ENCODE results near the gene SURF1. TPM values are rescaled to one million over a fixed set of nuclear protein-coding genes. Genes with fewer than 3 reads are reported as not detected.

SURF1 gene
- total RNA-seq, 1 experiment from 2014 or later = 71.7 TPM

DNA sequence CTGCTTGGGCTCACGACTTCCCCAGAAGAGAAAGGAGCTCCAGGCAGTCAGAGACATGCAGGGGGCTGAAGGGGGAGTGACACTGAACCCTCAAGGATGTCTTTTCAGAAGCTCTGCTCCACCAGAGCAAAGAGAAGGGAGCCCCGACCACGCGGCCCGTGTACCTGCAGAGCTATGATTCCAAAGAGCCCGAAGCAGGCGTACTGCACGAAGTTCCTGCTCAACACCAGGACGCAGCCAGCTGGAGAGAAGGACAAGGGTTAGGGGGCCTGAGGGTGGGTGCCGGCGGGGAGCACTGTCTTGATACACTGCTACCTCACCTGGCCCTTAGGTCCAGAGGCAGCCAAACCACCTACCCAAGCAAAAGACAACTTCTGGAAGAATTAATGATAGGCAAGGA, 10.1 kb upstream of the SURF1 start (continued):
- TF ChIP-seq, protein P1, sequence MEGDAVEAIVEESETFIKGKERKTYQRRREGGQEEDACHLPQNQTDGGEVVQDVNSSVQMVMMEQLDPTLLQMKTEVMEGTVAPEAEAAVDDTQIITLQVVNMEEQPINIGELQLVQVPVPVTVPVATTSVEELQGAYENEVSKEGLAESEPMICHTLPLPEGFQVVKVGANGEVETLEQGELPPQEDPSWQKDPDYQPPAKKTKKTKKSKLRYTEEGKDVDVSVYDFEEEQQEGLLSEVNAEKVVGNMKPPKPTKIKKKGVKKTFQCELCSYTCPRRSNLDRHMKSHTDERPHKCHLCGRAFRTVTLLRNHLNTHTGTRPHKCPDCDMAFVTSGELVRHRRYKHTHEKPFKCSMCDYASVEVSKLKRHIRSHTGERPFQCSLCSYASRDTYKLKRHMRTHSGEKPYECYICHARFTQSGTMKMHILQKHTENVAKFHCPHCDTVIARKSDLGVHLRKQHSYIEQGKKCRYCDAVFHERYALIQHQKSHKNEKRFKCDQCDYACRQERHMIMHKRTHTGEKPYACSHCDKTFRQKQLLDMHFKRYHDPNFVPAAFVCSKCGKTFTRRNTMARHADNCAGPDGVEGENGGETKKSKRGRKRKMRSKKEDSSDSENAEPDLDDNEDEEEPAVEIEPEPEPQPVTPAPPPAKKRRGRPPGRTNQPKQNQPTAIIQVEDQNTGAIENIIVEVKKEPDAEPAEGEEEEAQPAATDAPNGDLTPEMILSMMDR (IDR thresholded peaks at IDR 0.05 in 2 of 3, conservative IDR thresholded peaks at IDR 0.05 in 1 of 3; ENCODE audit: borderline replicate concordance in 1 of 3, insufficient read depth in 1 of 3, low read depth in 2 of 3, low read length in 2 of 3) = no peak
- TF ChIP-seq SP1 (IDR thresholded peaks at IDR 0.05; ENCODE audit: low read depth) (no peak), POLR2AphosphoS5 (IDR thresholded peaks at IDR 0.05; ENCODE audit: low read depth, low read length) (no peak), EZH2 (IDR thresholded peaks at IDR 0.05) (no peak), YY1 (IDR thresholded peaks at IDR 0.05; ENCODE audit: extremely low read depth, insufficient replicate concordance, low read depth, low read length) (no peak)
- TF ChIP-seq, protein P2, sequence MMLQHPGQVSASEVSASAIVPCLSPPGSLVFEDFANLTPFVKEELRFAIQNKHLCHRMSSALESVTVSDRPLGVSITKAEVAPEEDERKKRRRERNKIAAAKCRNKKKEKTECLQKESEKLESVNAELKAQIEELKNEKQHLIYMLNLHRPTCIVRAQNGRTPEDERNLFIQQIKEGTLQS (IDR thresholded peaks at IDR 0.05) = no peak

DNA sequence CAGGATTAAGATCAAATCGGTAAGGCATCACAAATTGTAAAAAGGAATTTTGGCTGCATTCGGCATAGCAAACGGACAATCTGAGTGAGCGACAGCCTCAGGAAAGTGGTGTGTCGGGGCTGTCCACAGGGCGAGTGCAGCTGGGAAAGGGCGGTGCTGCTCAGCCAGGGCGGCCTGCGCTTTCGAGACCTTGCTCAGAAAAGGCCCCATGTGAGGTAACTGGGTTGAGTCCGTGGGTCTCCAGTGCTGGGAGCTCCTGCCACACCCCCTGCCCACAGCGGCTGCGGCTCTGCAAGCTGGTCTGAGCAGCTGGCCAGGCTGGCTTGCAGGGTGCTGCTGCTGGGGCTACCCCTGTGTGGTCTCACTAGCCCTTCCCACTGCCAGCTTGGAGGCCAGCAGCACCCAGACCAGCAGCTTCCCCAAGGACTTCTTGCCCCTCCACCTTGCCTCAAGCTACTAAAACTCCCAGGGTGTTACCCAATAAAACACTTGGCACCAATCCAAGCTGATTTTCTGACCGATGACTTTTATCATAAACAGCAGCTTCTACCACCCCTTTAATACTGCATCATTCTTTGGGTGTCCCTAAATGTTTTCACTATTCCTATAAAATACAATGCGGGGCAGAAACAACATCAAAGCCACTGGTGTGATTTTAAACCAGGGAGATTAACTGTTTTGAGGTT, 6.2 kb upstream of the SURF1 start:
- Histone ChIP-seq H3K9me2 (ENCODE audit: insufficient read depth) (no peaks in the 10 kb centered on the region), H2AFZ (ENCODE audit: low read depth, low read length, poor library complexity, severe bottlenecking) (no peak overlapping the region), H3K9me3 (ENCODE audit: control insufficient read depth in 1 of 2, insufficient read depth in 1 of 2, low read depth in 1 of 2, low read length in 2 of 2) (no peaks in the 10 kb centered on the region), H3K4me3 (replicated peaks in 1 of 2; ENCODE audit: low read depth in 1 of 2, low read length in 2 of 2) (no peak overlapping the region), H3K27ac (ENCODE audit: low read depth, low read length) (0 out of 2 replicates have a peak overlapping the region, but pooled peaks have one; percentile 2), H3K9ac (ENCODE audit: low read length) (no peak overlapping the region), H3K4me2 (ENCODE audit: low read length) (no peak overlapping the region), H3K27me3 (ENCODE audit: insufficient read depth, low read length) (no peaks in the 10 kb centered on the region), H3K4me1 (ENCODE audit: control insufficient read depth in 1 of 2, insufficient read depth in 2 of 2, low read length in 2 of 2) (peaks cover 4% of the 10 kb centered on the region in 2 experiments; a peak in 3 of 4 replicates), H3K36me3 (ENCODE audit: control insufficient read depth in 1 of 2, insufficient read depth in 2 of 2, low read length in 2 of 2) (peaks cover 40 to 60% of the 10 kb centered on the region in 2 experiments; a peak in 3 of 4 replicates), H4K20me1 (ENCODE audit: insufficient read depth) (no peaks in the 10 kb centered on the region), H3K79me2 (ENCODE audit: insufficient read depth, low read length) (peaks cover 49% of the 10 kb centered on the region)
- CTCF ChIA-PET = no interaction called here
- intact Hi-C loops (cut with micrococcal nuclease) = no loop called here
- ATAC-seq = peak; percentile 6; the same call in 1 of the 2 replicates
- no peak for DNase-seq (ENCODE audit: low read depth, low spot score)
- BruUV-seq (replicated peaks) = TSS peak; percentile 22
- POLR2A ChIA-PET = interaction anchor here (0.8 to 1.4 kb wide), 2 partner anchors 9 to 15 kb away, joined by 3 to 5 read pairs; partner anchors contain the start of genes MED22 and RPL7A
- RAD21 ChIA-PET (ENCODE audit: low non-redundant PET in 1 of 2, low total read pairs in 2 of 2, uncharacterized antibody in 2 of 2, unreplicated experiment in 2 of 2) = no interaction called here
- TF ChIP-seq JUND (IDR thresholded peaks at IDR 0.05) (no peak), POLR2A (IDR thresholded peaks at IDR 0.05; ENCODE audit: borderline replicate concordance, extremely low read depth, insufficient read depth, insufficient read length) (no peak), RAD21 (IDR thresholded peaks at IDR 0.05; ENCODE audit: low read depth) (no peak), ZNF274 (IDR thresholded peaks at IDR 0.05; ENCODE audit: low read depth, low read length) (no peak), POLR2AphosphoS5 (IDR thresholded peaks at IDR 0.05; ENCODE audit: low read depth, low read length) (no peak), SRF (IDR thresholded peaks at IDR 0.05; ENCODE audit: low read depth) (no peak), EZH2phosphoT487 (IDR thresholded peaks at IDR 0.05; ENCODE audit: borderline replicate concordance) (no peak), ZFX (IDR thresholded peaks at IDR 0.05) (no peak), FOSL1 (IDR thresholded peaks at IDR 0.05; ENCODE audit: low read depth) (no peak), CBX3 (IDR thresholded peaks at IDR 0.05; ENCODE audit: low read depth) (no peak), ELF1 (IDR thresholded peaks at IDR 0.05; ENCODE audit: borderline replicate concordance, low read depth) (no peak), TCF7L2 (IDR thresholded peaks at IDR 0.05; ENCODE audit: borderline replicate concordance, extremely low read depth, insufficient read depth, insufficient read length) (no peak), EGR1 (IDR thresholded peaks at IDR 0.05; ENCODE audit: low read depth) (no peak), YY1 (IDR thresholded peaks at IDR 0.05; ENCODE audit: extremely low read depth, insufficient replicate concordance, low read depth, low read length) (no peak)
- TF ChIP-seq, protein P2 (IDR thresholded peaks at IDR 0.05) = no peak
- TF ChIP-seq, protein P3, sequence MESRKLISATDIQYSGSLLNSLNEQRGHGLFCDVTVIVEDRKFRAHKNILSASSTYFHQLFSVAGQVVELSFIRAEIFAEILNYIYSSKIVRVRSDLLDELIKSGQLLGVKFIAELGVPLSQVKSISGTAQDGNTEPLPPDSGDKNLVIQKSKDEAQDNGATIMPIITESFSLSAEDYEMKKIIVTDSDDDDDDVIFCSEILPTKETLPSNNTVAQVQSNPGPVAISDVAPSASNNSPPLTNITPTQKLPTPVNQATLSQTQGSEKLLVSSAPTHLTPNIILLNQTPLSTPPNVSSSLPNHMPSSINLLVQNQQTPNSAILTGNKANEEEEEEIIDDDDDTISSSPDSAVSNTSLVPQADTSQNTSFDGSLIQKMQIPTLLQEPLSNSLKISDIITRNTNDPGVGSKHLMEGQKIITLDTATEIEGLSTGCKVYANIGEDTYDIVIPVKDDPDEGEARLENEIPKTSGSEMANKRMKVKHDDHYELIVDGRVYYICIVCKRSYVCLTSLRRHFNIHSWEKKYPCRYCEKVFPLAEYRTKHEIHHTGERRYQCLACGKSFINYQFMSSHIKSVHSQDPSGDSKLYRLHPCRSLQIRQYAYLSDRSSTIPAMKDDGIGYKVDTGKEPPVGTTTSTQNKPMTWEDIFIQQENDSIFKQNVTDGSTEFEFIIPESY (IDR thresholded peaks at IDR 0.05; ENCODE audit: extremely low read depth, insufficient replicate concordance, low read length) = no peak

All from HCT116 (cell line).